Neural progenitor cell (in vitro differentiated cells): ENCODE measurements around the gene IGF2BP1.

Experiments used
- EZH2 ChIP-seq: fragments of 200-600 bp; sonication (generic); IDR thresholded peaks from 2 replicates; pipeline ENCODE4 v1.6.1; 2017; ENCODE audit warnings: antibody characterized with exemption, mild to moderate bottlenecking, moderate library complexity
- EZH2phosphoT487 ChIP-seq: fragments of 200-600 bp; sonication (generic); IDR thresholded peaks from 2 replicates; pipeline ENCODE4 v1.6.1; 2017; ENCODE audit warnings: antibody characterized with exemption
- TF ChIP-seq, protein P1 (sequence below): fragments of 200-600 bp; sonication (generic); IDR thresholded peaks from 2 replicates; pipeline ENCODE4 v1.5.1; 2017; ENCODE audit warnings: antibody characterized with exemption, mild to moderate bottlenecking

DNA sequence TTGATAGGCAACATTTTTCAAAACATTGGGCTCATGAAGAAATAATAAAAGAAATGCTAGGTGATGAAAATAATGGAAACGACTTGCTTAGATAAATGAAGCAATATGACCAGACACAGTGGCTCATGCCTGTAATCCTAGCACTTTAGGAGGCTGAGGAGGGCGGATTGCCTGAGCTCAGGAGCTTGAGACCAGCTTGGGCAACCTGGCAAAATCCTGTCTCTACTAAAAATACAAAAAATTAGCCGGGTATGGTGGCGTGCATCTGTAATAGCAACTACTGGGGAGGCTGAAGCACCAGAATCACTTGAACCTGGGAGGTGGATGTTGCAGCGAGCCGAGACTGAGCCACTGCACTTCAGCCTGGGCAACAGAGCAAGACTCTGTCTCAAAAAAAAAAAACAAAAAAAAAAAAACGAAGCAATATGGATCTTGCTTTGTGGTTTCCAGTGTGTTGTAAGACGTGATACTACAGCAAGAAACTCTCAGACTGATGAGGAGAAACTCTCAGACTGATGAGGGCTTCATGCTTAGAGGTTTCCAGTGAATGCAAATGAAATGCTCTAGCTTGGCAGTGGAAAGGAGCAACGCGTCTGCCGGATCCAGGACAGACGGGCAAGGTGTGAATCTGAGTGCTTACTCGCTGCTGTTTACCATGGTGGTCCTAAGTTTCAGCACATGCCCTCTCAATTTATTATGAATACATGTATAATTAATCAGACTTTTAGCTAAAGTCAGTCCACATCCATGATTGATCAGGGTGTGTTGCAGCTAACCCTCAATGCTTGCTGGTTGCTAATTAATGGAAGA lies 11.5 kb upstream of the IGF2BP1 start:
- TF ChIP-seq, protein P1, sequence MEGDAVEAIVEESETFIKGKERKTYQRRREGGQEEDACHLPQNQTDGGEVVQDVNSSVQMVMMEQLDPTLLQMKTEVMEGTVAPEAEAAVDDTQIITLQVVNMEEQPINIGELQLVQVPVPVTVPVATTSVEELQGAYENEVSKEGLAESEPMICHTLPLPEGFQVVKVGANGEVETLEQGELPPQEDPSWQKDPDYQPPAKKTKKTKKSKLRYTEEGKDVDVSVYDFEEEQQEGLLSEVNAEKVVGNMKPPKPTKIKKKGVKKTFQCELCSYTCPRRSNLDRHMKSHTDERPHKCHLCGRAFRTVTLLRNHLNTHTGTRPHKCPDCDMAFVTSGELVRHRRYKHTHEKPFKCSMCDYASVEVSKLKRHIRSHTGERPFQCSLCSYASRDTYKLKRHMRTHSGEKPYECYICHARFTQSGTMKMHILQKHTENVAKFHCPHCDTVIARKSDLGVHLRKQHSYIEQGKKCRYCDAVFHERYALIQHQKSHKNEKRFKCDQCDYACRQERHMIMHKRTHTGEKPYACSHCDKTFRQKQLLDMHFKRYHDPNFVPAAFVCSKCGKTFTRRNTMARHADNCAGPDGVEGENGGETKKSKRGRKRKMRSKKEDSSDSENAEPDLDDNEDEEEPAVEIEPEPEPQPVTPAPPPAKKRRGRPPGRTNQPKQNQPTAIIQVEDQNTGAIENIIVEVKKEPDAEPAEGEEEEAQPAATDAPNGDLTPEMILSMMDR: no peak
- TF ChIP-seq EZH2phosphoT487 (no peak), EZH2 (no peak)
